ENCODE results near the gene PTPRN.
"Not testable (repeated sequence)": the region's sequence is repeated elsewhere in the genome, so short reads cannot be mapped to it uniquely, and the experiment has no call there.

PTPRN gene

GRCh38 chr2:219261024-219261855 lies 48.0 kb downstream of the PTPRN start:
- no peak overlapping the region for H3K9ac ChIP-seq (ENCODE audit: low read length)

GRCh38 chr2:219258942-219259341 lies 50.3 kb downstream of the PTPRN start:
- not testable (repeated sequence) for H3K9me3 ChIP-seq (ENCODE audit: control insufficient read depth, insufficient read depth, low read depth, low read length); H3K9ac ChIP-seq (ENCODE audit: low read length); H3K4me3 ChIP-seq (ENCODE audit: low read depth, low read length); H3K27ac ChIP-seq (ENCODE audit: low read depth, low read length); H3K36me3 ChIP-seq (ENCODE audit: control insufficient read depth, insufficient read depth, low read length); H3K4me1 ChIP-seq (ENCODE audit: control insufficient read depth, insufficient read depth, low read length)
- peaks cover 59% of the 10 kb centered on the region for H3K27me3 ChIP-seq (ENCODE audit: control insufficient read depth, insufficient read depth, low read length)

More at GRCh38 chr2:219261024-219261855, 48.0 kb downstream of the PTPRN start:
- Histone ChIP-seq H3K4me1 (ENCODE audit: control insufficient read depth, insufficient read depth, low read length) (no peaks in the 10 kb centered on the region), H3K36me3 (ENCODE audit: control insufficient read depth, insufficient read depth, low read length) (no peaks in the 10 kb centered on the region), H3K9me3 (ENCODE audit: control insufficient read depth, insufficient read depth, low read depth, low read length) (no peaks in the 10 kb centered on the region), H3K27ac (ENCODE audit: low read depth, low read length) (no peak overlapping the region), H3K4me3 (ENCODE audit: low read depth, low read length) (no peak overlapping the region), H3K27me3 (ENCODE audit: control insufficient read depth, insufficient read depth, low read length) (peaks cover 43% of the 10 kb centered on the region)

- no peak overlapping the region for H3K27ac ChIP-seq (ENCODE audit: low read depth, low read length)
These were observed 54.5 kb downstream of the PTPRN start for GRCh38 chr2:219254590-219255201.

GRCh38 chr2:219253753-219254589 lies 55.2 kb downstream of the PTPRN start, which contains the start of gene TUBA4A:
TSS of gene TUBA4A (minus strand) at chr2:219253918. CDS start at chr2:219253858, 60 bp downstream.
- peaks cover 69% of the 10 kb centered on the region for H3K27me3 ChIP-seq (ENCODE audit: control insufficient read depth, insufficient read depth, low read length)
- no peaks in the 10 kb centered on the region for H3K9me3 ChIP-seq (ENCODE audit: control insufficient read depth, insufficient read depth, low read depth, low read length)
- H3K27ac ChIP-seq (ENCODE audit: low read depth, low read length) = no peak within 1 kb of the TSS
- peaks cover 6% of the 10 kb centered on the region for H3K36me3 ChIP-seq (ENCODE audit: control insufficient read depth, insufficient read depth, low read length)
- peaks cover 19% of the 10 kb centered on the region for H3K4me1 ChIP-seq (ENCODE audit: control insufficient read depth, insufficient read depth, low read length)
- peak within 1 kb of the TSS; percentile 73 for H3K4me3 ChIP-seq (ENCODE audit: low read depth, low read length)
- peak within 1 kb of the TSS; percentile 1 for H3K9ac ChIP-seq (ENCODE audit: low read length)

More at GRCh38 chr2:219254590-219255201, 54.5 kb downstream of the PTPRN start:
- Histone ChIP-seq H3K9me3 (ENCODE audit: control insufficient read depth, insufficient read depth, low read depth, low read length) (no peaks in the 10 kb centered on the region), H3K36me3 (ENCODE audit: control insufficient read depth, insufficient read depth, low read length) (peaks cover 6% of the 10 kb centered on the region), H3K4me3 (ENCODE audit: low read depth, low read length) (peak overlapping the region; percentile 73), H3K27me3 (ENCODE audit: control insufficient read depth, insufficient read depth, low read length) (peaks cover 75% of the 10 kb centered on the region), H3K9ac (ENCODE audit: low read length) (no peak overlapping the region), H3K4me1 (ENCODE audit: control insufficient read depth, insufficient read depth, low read length) (peaks cover 12% of the 10 kb centered on the region)

- no peaks in the 10 kb centered on the region for H3K9me3 ChIP-seq (ENCODE audit: control insufficient read depth, insufficient read depth, low read depth, low read length)
- peaks cover 21% of the 10 kb centered on the region for H3K4me1 ChIP-seq (ENCODE audit: control insufficient read depth, insufficient read depth, low read length)
- peaks cover 11% of the 10 kb centered on the region for H3K36me3 ChIP-seq (ENCODE audit: control insufficient read depth, insufficient read depth, low read length)
- no peak within 1 kb of the TSS for H3K27ac ChIP-seq (ENCODE audit: low read depth, low read length)
- H3K9ac ChIP-seq (ENCODE audit: low read length) = peak within 1 kb of the TSS; percentile 1
- H3K4me3 ChIP-seq (ENCODE audit: low read depth, low read length) = peak within 1 kb of the TSS; percentile 73
- H3K27me3 ChIP-seq (ENCODE audit: control insufficient read depth, insufficient read depth, low read length) = peaks cover 65% of the 10 kb centered on the region
These were observed 56.1 kb downstream of the PTPRN start, which contains the start of gene TUBA4B for GRCh38 chr2:219252900-219253752. TSS of gene TUBA4B (plus strand) at chr2:219253243. CDS start at chr2:219253408, 165 bp downstream.

- peaks cover 21% of the 10 kb centered on the region for H3K4me1 ChIP-seq (ENCODE audit: control insufficient read depth, insufficient read depth, low read length)
- H3K27ac ChIP-seq (ENCODE audit: low read depth, low read length) = no peak overlapping the region
- peak overlapping the region; percentile 73 for H3K4me3 ChIP-seq (ENCODE audit: low read depth, low read length)
- H3K27me3 ChIP-seq (ENCODE audit: control insufficient read depth, insufficient read depth, low read length) = peaks cover 65% of the 10 kb centered on the region
- H3K9me3 ChIP-seq (ENCODE audit: control insufficient read depth, insufficient read depth, low read depth, low read length) = no peaks in the 10 kb centered on the region
- H3K36me3 ChIP-seq (ENCODE audit: control insufficient read depth, insufficient read depth, low read length) = peaks cover 17% of the 10 kb centered on the region
- peak overlapping the region; percentile 1 for H3K9ac ChIP-seq (ENCODE audit: low read length)
These were observed 56.7 kb downstream of the PTPRN start for GRCh38 chr2:219252570-219252899.

- Histone ChIP-seq H3K27me3 (ENCODE audit: control insufficient read depth, insufficient read depth, low read length) (peaks cover 65% of the 10 kb centered on the region), H3K9me3 (ENCODE audit: control insufficient read depth, insufficient read depth, low read depth, low read length) (no peaks in the 10 kb centered on the region), H3K4me1 (ENCODE audit: control insufficient read depth, insufficient read depth, low read length) (peaks cover 21% of the 10 kb centered on the region), H3K36me3 (ENCODE audit: control insufficient read depth, insufficient read depth, low read length) (peaks cover 20% of the 10 kb centered on the region), H3K9ac (ENCODE audit: low read length) (no peak overlapping the region), H3K4me3 (ENCODE audit: low read depth, low read length) (0 out of 2 replicates have a peak overlapping the region, but pooled peaks have one; percentile 73), H3K27ac (ENCODE audit: low read depth, low read length) (no peak overlapping the region)
These were observed 57.1 kb downstream of the PTPRN start for GRCh38 chr2:219252084-219252483.

- Histone ChIP-seq H3K9me3 (ENCODE audit: control insufficient read depth, insufficient read depth, low read depth, low read length) (no peaks in the 10 kb centered on the region), H3K36me3 (ENCODE audit: control insufficient read depth, insufficient read depth, low read length) (peaks cover 24% of the 10 kb centered on the region), H3K27me3 (ENCODE audit: control insufficient read depth, insufficient read depth, low read length) (peaks cover 62% of the 10 kb centered on the region), H3K9ac (ENCODE audit: low read length) (no peak overlapping the region), H3K27ac (ENCODE audit: low read depth, low read length) (no peak overlapping the region), H3K4me1 (ENCODE audit: control insufficient read depth, insufficient read depth, low read length) (peaks cover 21% of the 10 kb centered on the region), H3K4me3 (ENCODE audit: low read depth, low read length) (no peak overlapping the region)
These were observed 57.5 kb downstream of the PTPRN start for GRCh38 chr2:219251656-219252055.

GRCh38 chr2:219250049-219250781 lies 59.0 kb downstream of the PTPRN start:
- Histone ChIP-seq H3K9me3 (ENCODE audit: control insufficient read depth, insufficient read depth, low read depth, low read length) (no peaks in the 10 kb centered on the region), H3K36me3 (ENCODE audit: control insufficient read depth, insufficient read depth, low read length) (peaks cover 26% of the 10 kb centered on the region), H3K4me1 (ENCODE audit: control insufficient read depth, insufficient read depth, low read length) (peaks cover 23% of the 10 kb centered on the region), H3K27me3 (ENCODE audit: control insufficient read depth, insufficient read depth, low read length) (peaks cover 48% of the 10 kb centered on the region), H3K9ac (ENCODE audit: low read length) (no peak overlapping the region), H3K27ac (ENCODE audit: low read depth, low read length) (no peak overlapping the region), H3K4me3 (ENCODE audit: low read depth, low read length) (no peak overlapping the region)

Measured in HUES6 (cell line).